GM18907 (cell line): ENCODE data around the gene LOC128125822.
"Not testable (repeated sequence)": the region's sequence is repeated elsewhere in the genome, so short reads cannot be mapped to it uniquely, and the experiment has no call there.

Source experiments
- ATAC-seq: cut with Tn5 transposase; IDR thresholded peaks from one replicate; pipeline ENCODE4 v1.9.1; 2021; ENCODE audit warnings: mild to moderate bottlenecking, moderate library complexity; ENCODE audit not compliant: unreplicated experiment

Gene LOC128125822

GRCh38 chr6:63572044-63572746 is at the start of gene LOC128125822, which contains the start of gene PTP4A1:
Gene LOC128125822, plus strand, starts transcription at chr6:63572480.
Gene PTP4A1, plus strand, starts transcription at chr6:63572480. Its CDS starts 4,401 bp downstream, at chr6:63576881.
- peak; percentile 94 for ATAC-seq

DNA sequence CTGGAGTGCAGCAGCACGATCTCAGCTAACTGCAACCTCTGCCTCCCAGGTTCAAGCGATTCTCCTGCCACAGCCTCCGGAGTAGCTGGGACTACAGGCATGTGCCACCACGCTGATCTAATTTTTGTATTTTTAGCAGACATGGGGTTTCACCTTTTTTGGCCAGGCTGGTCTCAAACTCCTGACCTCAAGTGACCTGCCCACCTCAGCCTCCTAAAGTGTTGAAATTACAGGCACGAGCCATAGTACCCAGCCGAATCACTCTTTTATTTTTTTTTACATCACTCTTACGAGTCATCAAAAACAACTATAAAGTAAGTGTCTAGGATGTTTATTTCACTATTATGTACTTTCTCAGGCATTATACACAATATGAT is 49.4 kb upstream of the LOC128125822 start:
- ATAC-seq: not testable (repeated sequence)

DNA sequence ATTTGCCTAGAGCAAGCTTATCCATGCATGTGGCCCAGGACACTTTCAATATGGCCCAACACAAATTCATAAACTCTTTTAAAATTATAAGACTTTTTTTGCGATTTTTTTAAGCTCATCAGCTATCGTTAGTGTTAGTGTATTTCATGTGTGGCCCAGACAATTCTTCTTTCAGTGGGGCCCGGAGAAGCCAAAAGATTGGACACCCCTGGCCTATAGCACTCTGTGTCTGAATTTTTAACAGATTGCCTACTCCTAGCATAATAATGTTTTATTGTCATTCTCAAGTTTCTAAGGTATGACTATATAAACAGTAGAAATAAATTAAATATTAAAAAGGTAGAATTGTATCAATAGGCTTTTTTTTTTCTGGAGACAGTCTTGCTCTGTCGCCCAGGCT is 48.6 kb upstream of the LOC128125822 start:
- ATAC-seq: no peak

GRCh38 chr6:63525186-63525878 is 46.9 kb upstream of the LOC128125822 start:
- ATAC-seq: no peak

- ATAC-seq: no peak
Observed at GRCh38 chr6:63526931-63527330, 45.3 kb upstream of the LOC128125822 start.

- no peak for ATAC-seq
Observed at GRCh38 chr6:63527658-63528514, 44.4 kb upstream of the LOC128125822 start.

DNA sequence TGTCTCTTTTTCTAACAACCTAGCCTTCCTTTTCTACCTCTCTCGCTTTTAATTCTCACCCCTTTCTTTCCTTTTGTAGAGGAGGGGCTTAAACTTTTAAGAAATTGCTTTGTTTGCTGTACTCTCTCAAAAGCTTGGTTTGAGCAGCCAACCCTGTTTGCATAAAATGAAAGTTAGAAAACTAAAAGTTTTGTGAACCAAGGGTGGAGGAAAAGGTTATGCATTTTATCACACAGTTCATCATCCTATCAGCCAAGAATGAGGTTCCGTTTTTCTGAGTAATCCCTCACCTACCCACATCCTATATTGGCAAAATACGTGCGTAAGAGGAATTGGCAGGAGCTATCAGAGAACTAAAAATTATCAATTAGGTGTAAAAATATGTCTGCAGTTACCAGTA is 42.8 kb upstream of the LOC128125822 start:
- no peak for ATAC-seq

DNA sequence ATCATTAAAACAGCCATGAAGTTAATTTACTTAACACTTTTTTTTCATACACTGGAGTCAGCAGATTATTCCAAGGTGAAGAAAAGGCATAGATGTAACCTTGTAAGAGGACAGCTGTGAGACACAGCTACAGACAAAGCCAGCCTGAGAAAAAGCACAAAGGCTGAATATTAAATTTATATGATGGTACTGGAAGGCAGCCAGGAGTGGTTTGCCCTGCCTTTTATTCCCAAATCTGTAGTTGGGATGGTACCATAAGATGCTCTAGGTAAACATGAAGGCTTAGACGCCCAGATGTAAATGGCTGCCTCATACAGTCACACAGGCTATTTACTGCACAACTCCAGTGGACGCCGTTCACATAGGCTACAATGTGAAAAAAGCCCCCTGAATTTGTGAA is 42.1 kb upstream of the LOC128125822 start:
- ATAC-seq: no peak

- ATAC-seq: no peak
Observed at GRCh38 chr6:63530991-63531390, 41.3 kb upstream of the LOC128125822 start.

GRCh38 chr6:63533026-63533425 is 39.3 kb upstream of the LOC128125822 start:
- no peak for ATAC-seq

DNA sequence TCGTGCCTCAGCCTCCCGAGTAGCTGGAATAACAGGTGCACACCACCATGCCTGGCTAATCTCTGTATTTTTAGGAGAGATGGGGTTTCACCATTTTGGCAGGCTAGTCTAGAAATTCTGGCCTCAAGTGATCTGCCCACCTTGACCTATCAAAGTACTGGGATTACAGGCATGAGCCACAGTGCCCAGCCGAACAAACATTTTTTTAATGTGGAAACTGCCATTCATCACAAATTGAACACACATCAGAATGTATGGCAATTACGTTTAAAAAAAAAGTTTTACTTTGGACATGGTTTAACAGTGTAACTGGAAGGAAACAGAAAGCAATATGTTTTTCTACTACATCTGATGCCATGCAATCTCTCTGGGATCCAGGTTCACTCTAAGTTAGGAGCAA is 38.3 kb upstream of the LOC128125822 start:
- no peak for ATAC-seq

DNA sequence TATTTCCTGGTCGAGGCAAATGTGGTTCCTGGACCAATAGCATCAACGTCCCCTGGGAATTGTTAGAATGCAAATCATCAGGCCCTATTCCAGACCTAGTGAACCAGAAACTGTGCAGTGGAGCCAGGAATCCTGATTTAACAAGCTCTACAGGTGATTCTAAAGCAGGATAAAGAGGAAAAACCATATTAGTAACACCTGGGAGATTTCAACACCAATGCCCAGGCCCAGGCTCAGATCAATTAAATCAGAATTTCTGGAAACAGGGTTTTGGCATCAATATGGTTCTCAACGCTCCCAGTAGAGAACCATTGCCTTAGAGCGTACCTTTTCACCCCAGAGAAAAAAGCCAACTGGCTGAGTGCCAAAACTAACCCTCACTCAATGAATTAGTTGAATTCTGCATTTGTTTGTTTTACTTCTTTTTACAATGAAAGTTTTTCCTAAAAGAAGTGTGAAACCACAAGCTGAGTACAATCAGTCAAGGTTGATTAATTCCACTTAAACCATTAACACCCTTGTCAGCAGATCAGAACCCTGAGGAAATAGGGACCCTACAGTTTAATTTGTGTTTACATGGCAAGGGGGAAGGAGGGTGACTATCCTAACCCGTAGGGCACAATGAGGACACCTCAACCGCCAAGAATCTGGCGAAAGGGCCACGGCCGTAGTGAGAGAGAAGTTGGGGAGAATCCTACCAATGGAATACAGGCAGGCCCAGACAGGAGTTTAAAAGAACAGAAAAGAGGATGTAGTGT is 34.9 kb upstream of the LOC128125822 start:
- peak; percentile 74 for ATAC-seq

DNA sequence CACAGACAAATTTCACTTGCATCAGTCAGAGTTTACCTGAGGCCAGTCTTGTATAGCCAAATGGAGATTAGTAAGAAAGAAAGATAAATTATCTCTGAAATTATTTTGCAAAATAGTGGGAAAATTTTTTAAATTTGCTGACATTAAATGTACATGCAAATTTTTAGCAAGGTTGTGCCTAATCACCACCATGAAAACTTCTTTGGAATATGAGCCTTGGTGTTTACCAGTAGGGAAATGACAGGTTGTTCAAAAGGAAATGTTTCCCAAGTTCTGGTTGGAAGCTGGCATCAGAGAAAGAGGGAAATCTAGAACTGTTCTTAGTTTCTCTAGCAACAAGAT is 34.4 kb upstream of the LOC128125822 start:
- no peak for ATAC-seq

- no peak for ATAC-seq
Observed at GRCh38 chr6:63538550-63538949, 33.7 kb upstream of the LOC128125822 start.

- no peak for ATAC-seq
Observed at GRCh38 chr6:63543001-63543400, 29.3 kb upstream of the LOC128125822 start.

DNA sequence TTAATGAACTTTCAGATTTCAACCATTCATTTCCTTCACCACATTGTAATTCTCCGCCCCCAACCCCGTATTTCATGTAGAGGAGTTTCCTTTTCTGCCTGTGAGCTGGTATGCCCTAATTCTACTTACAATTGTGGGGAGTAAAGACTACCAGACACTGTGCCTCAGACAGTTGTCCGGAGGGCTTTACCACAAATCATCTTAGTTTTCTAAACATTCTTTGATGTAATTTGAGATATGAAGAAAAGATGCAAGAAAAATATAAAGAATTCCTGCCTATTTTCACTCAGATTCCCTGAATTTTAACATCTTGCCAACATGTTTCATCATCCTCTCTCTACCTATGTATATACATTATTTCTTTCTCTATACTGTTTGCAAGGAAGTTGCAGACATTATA is 28.3 kb upstream of the LOC128125822 start:
- no peak for ATAC-seq

DNA sequence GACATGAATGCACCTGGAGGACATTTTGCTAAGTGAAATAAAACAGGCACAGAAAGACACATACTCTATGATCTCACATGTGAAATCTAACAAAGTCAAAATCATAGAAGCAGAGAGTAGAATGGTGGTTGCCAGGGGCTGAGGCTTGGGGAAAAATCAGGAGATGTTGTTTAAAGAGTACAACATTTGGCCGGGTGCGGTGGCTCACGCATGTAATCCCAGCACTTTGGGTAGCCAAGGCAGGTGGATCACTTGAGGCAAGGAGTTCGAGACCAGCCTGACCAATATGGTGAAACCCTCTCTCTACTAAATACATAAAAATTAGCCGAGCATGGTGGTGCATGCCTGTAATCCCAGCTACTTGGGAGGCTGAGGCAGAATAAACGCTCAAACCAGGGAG is 26.0 kb upstream of the LOC128125822 start:
- no peak for ATAC-seq

- no peak for ATAC-seq
Observed at GRCh38 chr6:63546697-63547096, 25.6 kb upstream of the LOC128125822 start.

- ATAC-seq: no peak
Observed at GRCh38 chr6:63549076-63549475, 23.2 kb upstream of the LOC128125822 start.

- ATAC-seq: peak; percentile 99
Observed at GRCh38 chr6:63553208-63553607, 19.1 kb upstream of the LOC128125822 start.

DNA sequence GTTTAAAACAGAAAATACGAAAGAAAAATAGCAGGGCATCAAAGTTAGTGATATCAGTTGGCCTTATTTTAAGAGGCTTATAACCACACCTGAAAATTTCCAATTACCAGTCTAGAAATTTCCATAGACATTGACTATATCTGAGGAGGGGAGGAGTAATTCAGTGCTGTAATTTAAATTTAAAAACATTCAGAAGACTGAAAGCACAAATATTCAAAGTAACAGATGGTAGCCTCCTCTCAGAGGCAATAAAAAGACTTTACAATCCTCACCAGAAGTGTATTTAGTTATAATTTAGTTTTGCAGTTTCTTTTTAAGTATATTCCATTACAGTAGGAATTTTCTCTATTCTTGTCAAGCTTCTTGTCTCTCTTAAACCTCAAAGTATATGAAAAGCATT is 18.4 kb upstream of the LOC128125822 start:
- no peak for ATAC-seq
